ENCODE data around the gene GPR32. TPM values are rescaled to one million over a fixed set of nuclear protein-coding genes. Genes with fewer than 3 reads are reported as not detected.
A peak's percentile ranks its signal among the peaks of the same experiment; 100 is the strongest.
"Not testable (repeated sequence)": the region's sequence is repeated elsewhere in the genome, so short reads cannot be mapped to it uniquely, and the experiment has no call there.

Gene GPR32
- not detected for total RNA-seq

GRCh38 chr19:50770164-50770563 lies at the start of gene GPR32:
TSS of gene GPR32 (plus strand) at chr19:50770464. CDS start at chr19:50770601, 137 bp downstream.
- DNase-seq; H3K9me3 Mint-ChIP-seq (ENCODE audit: insufficient read depth); H3K27ac Mint-ChIP-seq; H3K4me1 Mint-ChIP-seq (ENCODE audit: low read depth); CTCF ChIA-PET; H3K36me3 Mint-ChIP-seq (ENCODE audit: low read depth); POLR2A ChIA-PET; H3K4me3 Mint-ChIP-seq; ATAC-seq; H3K27me3 Mint-ChIP-seq (ENCODE audit: low read depth): not testable (repeated sequence)

GRCh38 chr19:50720921-50721381 lies 49.3 kb upstream of the GPR32 start:
- H3K4me1 Mint-ChIP-seq (ENCODE audit: low read depth): peaks cover 14% of the 10 kb centered on the region
- peaks cover 48% of the 10 kb centered on the region for H3K27me3 Mint-ChIP-seq (ENCODE audit: low read depth)
- no peak for DNase-seq
- CTCF ChIA-PET: interaction anchor here (1.3 kb wide), 1 partner anchor 201 kb away, joined by 3 read pairs; no protein-coding TSS in a partner anchor
- no peaks in the 10 kb centered on the region for H3K9me3 Mint-ChIP-seq (ENCODE audit: insufficient read depth)
- no peak for ATAC-seq
- no peak overlapping the region for H3K27ac Mint-ChIP-seq
- POLR2A ChIA-PET: no interaction called here
- H3K36me3 Mint-ChIP-seq (ENCODE audit: low read depth): no peaks in the 10 kb centered on the region
- no peak overlapping the region for H3K4me3 Mint-ChIP-seq

GRCh38 chr19:50721441-50722137 lies 48.7 kb upstream of the GPR32 start:
- ChIA-PET CTCF (no interaction called here), POLR2A (no interaction called here)
- no peak for DNase-seq
- H3K4me1 Mint-ChIP-seq (ENCODE audit: low read depth): peaks cover 19% of the 10 kb centered on the region
- no peak for ATAC-seq
- no peak overlapping the region for H3K27ac Mint-ChIP-seq
- peaks cover 44% of the 10 kb centered on the region for H3K27me3 Mint-ChIP-seq (ENCODE audit: low read depth)
- H3K36me3 Mint-ChIP-seq (ENCODE audit: low read depth): no peaks in the 10 kb centered on the region
- no peaks in the 10 kb centered on the region for H3K9me3 Mint-ChIP-seq (ENCODE audit: insufficient read depth)
- H3K4me3 Mint-ChIP-seq: no peak overlapping the region

GRCh38 chr19:50722201-50723013 lies 47.9 kb upstream of the GPR32 start:
- H3K36me3 Mint-ChIP-seq (ENCODE audit: low read depth): no peaks in the 10 kb centered on the region
- no peaks in the 10 kb centered on the region for H3K9me3 Mint-ChIP-seq (ENCODE audit: insufficient read depth)
- no peak overlapping the region for H3K27ac Mint-ChIP-seq
- CTCF ChIA-PET: interaction anchor here (1.0 kb wide), 1 partner anchor 200 kb away, joined by 3 read pairs; no protein-coding TSS in a partner anchor
- no peak for DNase-seq
- POLR2A ChIA-PET: no interaction called here
- peaks cover 23% of the 10 kb centered on the region for H3K4me1 Mint-ChIP-seq (ENCODE audit: low read depth)
- no peak for ATAC-seq
- H3K4me3 Mint-ChIP-seq: no peak overlapping the region
- H3K27me3 Mint-ChIP-seq (ENCODE audit: low read depth): peaks cover 39% of the 10 kb centered on the region

GRCh38 chr19:50723069-50723468 lies 47.2 kb upstream of the GPR32 start, which contains the start of gene CLEC11A:
TSS of gene CLEC11A (plus strand) at chr19:50723364. CDS start at chr19:50723526, 162 bp downstream.
- CTCF ChIA-PET: interaction anchor here (1.0 kb wide), 1 partner anchor 199 kb away, joined by 3 read pairs; no protein-coding TSS in a partner anchor
- H3K27ac Mint-ChIP-seq: no peak within 1 kb of the TSS
- H3K36me3 Mint-ChIP-seq (ENCODE audit: low read depth): no peaks in the 10 kb centered on the region
- no peak for DNase-seq
- POLR2A ChIA-PET: no interaction called here
- ATAC-seq: no peak
- H3K4me1 Mint-ChIP-seq (ENCODE audit: low read depth): peaks cover 29% of the 10 kb centered on the region
- peaks cover 33% of the 10 kb centered on the region for H3K27me3 Mint-ChIP-seq (ENCODE audit: low read depth)
- peak within 1 kb of the TSS; percentile 77 for H3K4me3 Mint-ChIP-seq
- H3K9me3 Mint-ChIP-seq (ENCODE audit: insufficient read depth): no peaks in the 10 kb centered on the region

GRCh38 chr19:50723735-50724521 lies 46.3 kb upstream of the GPR32 start:
- Mint-ChIP-seq H3K36me3 (ENCODE audit: low read depth) (no peaks in the 10 kb centered on the region), H3K27ac (no peak overlapping the region), H3K4me3 (peak overlapping the region; percentile 77), H3K4me1 (ENCODE audit: low read depth) (peaks cover 34% of the 10 kb centered on the region), H3K9me3 (ENCODE audit: insufficient read depth) (no peaks in the 10 kb centered on the region), H3K27me3 (ENCODE audit: low read depth) (peaks cover 33% of the 10 kb centered on the region)
- DNase-seq (no peak), ATAC-seq (no peak)
- POLR2A ChIA-PET: interaction anchor here (0.7 to 1.3 kb wide), 4 partner anchors 59 to 358 kb away, joined by 3 to 6 read pairs (median 6); partner anchors contain the start of gene NAPSA
- CTCF ChIA-PET: interaction anchor here (0.8 to 1.6 kb wide), 7 partner anchors 19 to 576 kb away, joined by 3 to 15 read pairs (median 5); no protein-coding TSS in a partner anchor

- no peaks in the 10 kb centered on the region for H3K36me3 Mint-ChIP-seq (ENCODE audit: low read depth)
These were observed 45.6 kb upstream of the GPR32 start for GRCh38 chr19:50724522-50725217.

GRCh38 chr19:50725218-50725910 lies 44.9 kb upstream of the GPR32 start:
- Mint-ChIP-seq H3K9me3 (ENCODE audit: insufficient read depth) (no peaks in the 10 kb centered on the region), H3K36me3 (ENCODE audit: low read depth) (no peaks in the 10 kb centered on the region), H3K4me1 (ENCODE audit: low read depth) (peaks cover 33% of the 10 kb centered on the region), H3K27ac (peak overlapping the region; percentile 89), H3K4me3 (peak overlapping the region; percentile 77), H3K27me3 (ENCODE audit: low read depth) (peaks cover 32% of the 10 kb centered on the region)
- CTCF ChIA-PET: interaction anchor here (0.8 to 1.6 kb wide), 13 partner anchors 10 to 377 kb away, joined by 3 to 15 read pairs (median 4); no protein-coding TSS in a partner anchor
- DNase-seq: no peak
- peak; percentile 66 for ATAC-seq
- POLR2A ChIA-PET: interaction anchor here (0.6 to 1.3 kb wide), 4 partner anchors 72 to 349 kb away, joined by 3 to 6 read pairs (median 5); partner anchors contain the start of gene NR1H2

More at GRCh38 chr19:50724522-50725217, 45.6 kb upstream of the GPR32 start:
- H3K4me3 Mint-ChIP-seq: peak overlapping the region; percentile 77
- peaks cover 35% of the 10 kb centered on the region for H3K27me3 Mint-ChIP-seq (ENCODE audit: low read depth)
- no peaks in the 10 kb centered on the region for H3K9me3 Mint-ChIP-seq (ENCODE audit: insufficient read depth)
- DNase-seq (peak; percentile 99), ATAC-seq (peak; percentile 88)
- peak overlapping the region; percentile 89 for H3K27ac Mint-ChIP-seq
- H3K4me1 Mint-ChIP-seq (ENCODE audit: low read depth): peaks cover 34% of the 10 kb centered on the region
- POLR2A ChIA-PET: interaction anchor here (0.6 to 1.3 kb wide), 6 partner anchors 60 to 1315 kb away, joined by 3 to 6 read pairs (median 4); partner anchors contain the start of genes NAPSA and NR1H2
- CTCF ChIA-PET: interaction anchor here (0.8 to 1.6 kb wide), 15 partner anchors 9 to 577 kb away, joined by 3 to 15 read pairs (median 4); no protein-coding TSS in a partner anchor

- ChIA-PET POLR2A (no interaction called here), CTCF (no interaction called here)
These were observed 44.4 kb upstream of the GPR32 start for GRCh38 chr19:50725911-50726230.

GRCh38 chr19:50728084-50728737 lies 42.1 kb upstream of the GPR32 start:
- H3K9me3 Mint-ChIP-seq (ENCODE audit: insufficient read depth): no peaks in the 10 kb centered on the region
- peaks cover 33% of the 10 kb centered on the region for H3K4me1 Mint-ChIP-seq (ENCODE audit: low read depth)
- ChIA-PET CTCF (interaction anchor here (1.2 kb wide), 1 partner anchor 51 kb away, joined by 4 read pairs; no protein-coding TSS in a partner anchor), POLR2A (interaction anchor here (0.6 kb wide), 1 partner anchor 908 kb away, joined by 6 read pairs; no protein-coding TSS in a partner anchor)
- no peaks in the 10 kb centered on the region for H3K36me3 Mint-ChIP-seq (ENCODE audit: low read depth)
- peak overlapping the region; percentile 34 for H3K27ac Mint-ChIP-seq
- H3K4me3 Mint-ChIP-seq: peak overlapping the region; percentile 28
- peak; percentile 14 for ATAC-seq
- DNase-seq: peak; percentile 86
- H3K27me3 Mint-ChIP-seq (ENCODE audit: low read depth): peaks cover 12% of the 10 kb centered on the region

More at GRCh38 chr19:50725911-50726230, 44.4 kb upstream of the GPR32 start:
- no peaks in the 10 kb centered on the region for H3K36me3 Mint-ChIP-seq (ENCODE audit: low read depth)
- no peak for DNase-seq
- no peak for ATAC-seq
- peaks cover 27% of the 10 kb centered on the region for H3K27me3 Mint-ChIP-seq (ENCODE audit: low read depth)
- H3K9me3 Mint-ChIP-seq (ENCODE audit: insufficient read depth): no peaks in the 10 kb centered on the region
- H3K27ac Mint-ChIP-seq: peak overlapping the region; percentile 89
- H3K4me1 Mint-ChIP-seq (ENCODE audit: low read depth): peaks cover 33% of the 10 kb centered on the region
- peak overlapping the region; percentile 77 for H3K4me3 Mint-ChIP-seq
